ENCODE results near the gene IP6K2. TPM values are rescaled to one million over a fixed set of nuclear protein-coding genes. Genes with fewer than 3 reads are reported as not detected.

Gene IP6K2
- total and polyA plus RNA-seq, 2 of the 13 experiments (the other 11 are each of a cell fraction or from before 2014, with no cell fraction given), result 85.5 to 112 TPM

GRCh38 chr3:48687220-48687678 is 29.8 kb downstream of the IP6K2 start:
- no peak overlapping the region for H3K4me2 ChIP-seq (ENCODE audit: low read depth, low read length)
- in situ Hi-C loops (cut with HindIII; ENCODE audit: extremely low pct_ligation_motif_present, low pct_unique_long_range_greater_than_20kb), result no loop called here
- DNase-seq (ENCODE audit: low spot score), result no peak
- POLR2A ChIA-PET, result interaction anchor here (1.2 kb wide), 1 partner anchor 26 kb away, joined by 4 read pairs; no protein-coding TSS in a partner anchor
- H3K27me3 ChIP-seq (ENCODE audit: control insufficient read depth in 1 of 2, insufficient read depth in 2 of 2, low read length in 2 of 2), result no peaks in the 10 kb centered on the region; a peak in 2 of 5 replicates
- H3K9me3 ChIP-seq (ENCODE audit: low read length), result no peaks in the 10 kb centered on the region
- H3K79me2 ChIP-seq (ENCODE audit: insufficient read depth, low read length), result peaks cover 25% of the 10 kb centered on the region
- no peak overlapping the region for H3K9ac ChIP-seq (ENCODE audit: insufficient read depth, low read depth, low read length)
- TF ChIP-seq FOXO4 (CRISPR knock-in tag; conservative IDR thresholded peaks at IDR 0.05), result no peak
- TF ChIP-seq POLR2G (IDR thresholded peaks at IDR 0.05; ENCODE audit: low read depth, low read length), result peak; percentile 50; the same call in 1 of the 2 replicates
- peak; percentile 54 for TF ChIP-seq RBM22 (optimal IDR thresholded peaks at IDR 0.05; ENCODE audit: low read length)
- WGBS (ENCODE audit: low lambda C conversion rate), result 50% methylated on average over 2 of the region's 3 CpGs
- no peak for ATAC-seq
- H3K36me3 ChIP-seq (replicated peaks in 1 of 2; ENCODE audit: control insufficient read depth in 1 of 2, insufficient read depth in 2 of 2, low read length in 2 of 2), result peaks cover 18 to 56% of the 10 kb centered on the region in 2 experiments
- FAIRE-seq, result no peak
- intact Hi-C loops (cut with micrococcal nuclease; ENCODE audit: unreplicated experiment), result no loop called here
- CTCF ChIA-PET (ENCODE audit: low intra/inter-chr PET ratio, low total read pairs), result no interaction called here
- no peak overlapping the region for H2AFZ ChIP-seq (ENCODE audit: low read length)
- BruUV-seq (replicated peaks), result no TSS peak
- peaks cover 26% of the 10 kb centered on the region for H3K4me1 ChIP-seq (ENCODE audit: insufficient read depth, low read length)
- H3K4me3 ChIP-seq (replicated peaks in 1 of 3; ENCODE audit: insufficient read depth in 1 of 3, low read depth in 2 of 3, low read length in 3 of 3), result no peak overlapping the region
- no peak overlapping the region for H3K27ac ChIP-seq (ENCODE audit: extremely low read length, insufficient read depth, low read length)
- H4K20me1 ChIP-seq (ENCODE audit: insufficient read depth, low read length), result 0 out of 2 replicates have a peak, but pooled peaks cover 4% of the 10 kb centered on the region

GRCh38 chr3:48686538-48687219 is 30.3 kb downstream of the IP6K2 start:
- ChIA-PET CTCF (ENCODE audit: low intra/inter-chr PET ratio, low total read pairs) (interaction anchor here (1.1 kb wide), 1 partner anchor 23 kb away, joined by 4 read pairs; no protein-coding TSS in a partner anchor), POLR2A (interaction anchor here (0.7 to 1.7 kb wide), 3 partner anchors 23 to 54 kb away, joined by 3 to 8 read pairs (median 4); partner anchors contain the start of gene CELSR3)
- H4K20me1 ChIP-seq (ENCODE audit: insufficient read depth, low read length), result 0 out of 2 replicates have a peak, but pooled peaks cover 4% of the 10 kb centered on the region
- H3K27ac ChIP-seq (ENCODE audit: extremely low read length, insufficient read depth, low read length), result no peak overlapping the region
- in situ Hi-C loops (cut with HindIII; ENCODE audit: extremely low pct_ligation_motif_present, low pct_unique_long_range_greater_than_20kb), result no loop called here
- no peak for FAIRE-seq
- no peak for DNase-seq (ENCODE audit: low spot score)
- intact Hi-C loops (cut with micrococcal nuclease; ENCODE audit: unreplicated experiment), result no loop called here
- H3K9me3 ChIP-seq (ENCODE audit: low read length), result no peaks in the 10 kb centered on the region
- no peak overlapping the region for H2AFZ ChIP-seq (ENCODE audit: low read length)
- H3K9ac ChIP-seq (ENCODE audit: insufficient read depth, low read depth, low read length), result no peak overlapping the region
- peak overlapping the region; percentile 92 for H3K4me2 ChIP-seq (ENCODE audit: low read depth, low read length)
- H3K27me3 ChIP-seq (ENCODE audit: control insufficient read depth in 1 of 2, insufficient read depth in 2 of 2, low read length in 2 of 2), result no peaks in the 10 kb centered on the region; a peak in 2 of 5 replicates
- WGBS (ENCODE audit: low lambda C conversion rate), result 89% methylated on average over 10 of the region's 10 CpGs
- peak; percentile 3; the same call in 2 of the 3 replicates for ATAC-seq
- H3K36me3 ChIP-seq (replicated peaks in 1 of 2; ENCODE audit: control insufficient read depth in 1 of 2, insufficient read depth in 2 of 2, low read length in 2 of 2), result peaks cover 22 to 57% of the 10 kb centered on the region in 2 experiments
- no TSS peak for BruUV-seq (replicated peaks)
- H3K4me3 ChIP-seq (replicated peaks in 1 of 3; ENCODE audit: insufficient read depth in 1 of 3, low read depth in 2 of 3, low read length in 3 of 3), result peak overlapping the region; percentile 82 to 97 (median 88); a peak in 4 of 6 replicates
- H3K79me2 ChIP-seq (ENCODE audit: insufficient read depth, low read length), result peaks cover 25% of the 10 kb centered on the region
- H3K4me1 ChIP-seq (ENCODE audit: insufficient read depth, low read length), result peaks cover 26% of the 10 kb centered on the region
- TF ChIP-seq ZC3H13 (CRISPR knock-in tag; IDR thresholded peaks at IDR 0.05), result 0 out of 2 replicates have a peak, but pooled peaks have one; percentile 13
- TF ChIP-seq ZNF317 (CRISPR knock-in tag; IDR thresholded peaks at IDR 0.05), result no peak
- TF ChIP-seq ZNF615 (CRISPR knock-in tag; IDR thresholded peaks at IDR 0.05; ENCODE audit: borderline replicate concordance), result no peak
- TF ChIP-seq RFX5 (IDR thresholded peaks at IDR 0.05; ENCODE audit: low read depth, low read length), result no peak
- TF ChIP-seq ETV5 (CRISPR knock-in tag; IDR thresholded peaks at IDR 0.05; ENCODE audit: borderline replicate concordance), result no peak
- 0 out of 2 replicates have a peak, but pooled peaks have one; percentile 21 for TF ChIP-seq ZNF362 (CRISPR knock-in tag; IDR thresholded peaks at IDR 0.05; ENCODE audit: borderline replicate concordance)
- TF ChIP-seq NAIF1 (CRISPR knock-in tag; IDR thresholded peaks at IDR 0.05; ENCODE audit: borderline replicate concordance), result no peak
- TF ChIP-seq MTF2 (CRISPR knock-in tag; IDR thresholded peaks at IDR 0.05; ENCODE audit: borderline replicate concordance), result no peak
- TF ChIP-seq U2AF2 (IDR thresholded peaks at IDR 0.05; ENCODE audit: low read depth, low read length), result no peak
- TF ChIP-seq POLR2G (IDR thresholded peaks at IDR 0.05; ENCODE audit: low read depth, low read length), result peak; percentile 29; the same call in 1 of the 2 replicates
- no peak for TF ChIP-seq DR1 (CRISPR knock-in tag; IDR thresholded peaks at IDR 0.05)
- TF ChIP-seq MXD1 (CRISPR knock-in tag; IDR thresholded peaks at IDR 0.05), result no peak

Data from HepG2 (cell line).